Measurements from ENCODE around the gene KCTD2.

The KCTD2 gene

GRCh38 chr17:75091855-75092327, 44.9 kb downstream of the KCTD2 start:
- Histone ChIP-seq H3K27ac (ENCODE audit: low read length) (no peak overlapping the region), H3K4me1 (ENCODE audit: insufficient read depth, low read length) (peaks cover 22% of the 10 kb centered on the region), H3K36me3 (ENCODE audit: insufficient read depth, low read length) (no peaks in the 10 kb centered on the region), H2AFZ (ENCODE audit: low read depth, low read length) (no peak overlapping the region), H3K79me2 (ENCODE audit: insufficient read depth, low read length) (no peaks in the 10 kb centered on the region), H3K9ac (ENCODE audit: low read depth, low read length) (no peak overlapping the region), H3K9me3 (ENCODE audit: insufficient read depth, low read length, severe bottlenecking) (no peaks in the 10 kb centered on the region), H4K20me1 (ENCODE audit: insufficient read depth, low read length) (no peaks in the 10 kb centered on the region), H3K4me2 (ENCODE audit: insufficient read depth, low read length) (no peak overlapping the region), H3K4me3 (ENCODE audit: low read depth in 1 of 2, low read length in 2 of 2) (no peak overlapping the region), H3K27me3 (ENCODE audit: insufficient read depth, low read length, poor library complexity) (no peaks in the 10 kb centered on the region)
- DNase-seq: no peak
- TF ChIP-seq CTCF (IDR thresholded peaks at IDR 0.05; ENCODE audit: borderline replicate concordance, extremely low read depth, low read length, poor library complexity, severe bottlenecking): no peak
- no peak for TF ChIP-seq EZH2 (IDR thresholded peaks at IDR 0.05; ENCODE audit: borderline replicate concordance, low read depth, low read length, severe bottlenecking)
- ATAC-seq (ENCODE audit: insufficient read depth, low read depth): no peak

DNA sequence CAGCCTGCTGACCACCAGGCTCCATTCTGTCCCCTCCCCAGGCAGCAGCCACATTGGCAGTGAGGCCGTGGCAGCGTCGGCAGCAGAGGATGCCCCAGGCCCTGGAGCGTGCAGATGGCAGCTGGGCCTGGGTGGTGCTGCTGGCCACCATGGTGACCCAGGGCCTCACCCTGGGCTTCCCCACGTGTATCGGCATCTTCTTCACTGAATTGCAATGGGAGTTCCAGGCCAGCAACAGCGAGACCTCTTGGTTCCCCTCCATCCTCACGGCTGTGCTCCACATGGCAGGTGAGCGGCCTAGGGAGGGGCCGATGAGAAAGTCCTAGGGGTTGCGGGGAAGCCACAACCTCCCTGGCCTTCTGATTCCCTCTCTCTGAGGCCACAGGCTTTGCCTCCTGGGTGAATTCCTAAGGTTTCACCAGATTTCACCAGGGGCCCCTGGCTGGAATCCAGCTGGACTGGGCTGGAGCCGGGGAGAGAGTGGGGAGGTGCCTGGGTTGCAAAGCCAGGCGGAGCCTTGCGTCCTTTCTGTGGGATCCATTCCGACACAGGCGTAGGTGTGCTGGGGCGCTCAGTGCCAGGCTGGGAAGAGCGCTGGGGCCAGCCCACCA, 46.6 kb downstream of the KCTD2 start:
- no peaks in the 10 kb centered on the region for H3K9me3 ChIP-seq (ENCODE audit: insufficient read depth, low read length, severe bottlenecking)
- H4K20me1 ChIP-seq (ENCODE audit: insufficient read depth, low read length): no peaks in the 10 kb centered on the region
- no peak overlapping the region for H3K9ac ChIP-seq (ENCODE audit: low read depth, low read length)
- DNase-seq (no peak), ATAC-seq (ENCODE audit: insufficient read depth, low read depth) (no peak)
- H3K79me2 ChIP-seq (ENCODE audit: insufficient read depth, low read length): no peaks in the 10 kb centered on the region
- no peak overlapping the region for H3K27ac ChIP-seq (ENCODE audit: low read length)
- H3K4me3 ChIP-seq (ENCODE audit: low read depth in 1 of 2, low read length in 2 of 2): no peak overlapping the region
- H2AFZ ChIP-seq (ENCODE audit: low read depth, low read length): no peak overlapping the region
- no peaks in the 10 kb centered on the region for H3K36me3 ChIP-seq (ENCODE audit: insufficient read depth, low read length)
- no peak for TF ChIP-seq CTCF (IDR thresholded peaks at IDR 0.05; ENCODE audit: borderline replicate concordance, extremely low read depth, low read length, poor library complexity, severe bottlenecking)
- no peak for TF ChIP-seq EZH2 (IDR thresholded peaks at IDR 0.05; ENCODE audit: borderline replicate concordance, low read depth, low read length, severe bottlenecking)
- H3K4me2 ChIP-seq (ENCODE audit: insufficient read depth, low read length): no peak overlapping the region
- peaks cover 6% of the 10 kb centered on the region for H3K4me1 ChIP-seq (ENCODE audit: insufficient read depth, low read length)
- no peaks in the 10 kb centered on the region for H3K27me3 ChIP-seq (ENCODE audit: insufficient read depth, low read length, poor library complexity)

GRCh38 chr17:75094871-75095399, 47.9 kb downstream of the KCTD2 start:
- no peak overlapping the region for H3K4me2 ChIP-seq (ENCODE audit: insufficient read depth, low read length)
- no peak overlapping the region for H3K4me3 ChIP-seq (ENCODE audit: low read depth in 1 of 2, low read length in 2 of 2)
- no peak overlapping the region for H2AFZ ChIP-seq (ENCODE audit: low read depth, low read length)
- TF ChIP-seq CTCF (IDR thresholded peaks at IDR 0.05; ENCODE audit: borderline replicate concordance, extremely low read depth, low read length, poor library complexity, severe bottlenecking) (no peak), EZH2 (IDR thresholded peaks at IDR 0.05; ENCODE audit: borderline replicate concordance, low read depth, low read length, severe bottlenecking) (no peak)
- H3K27ac ChIP-seq (ENCODE audit: low read length): no peak overlapping the region
- no peak overlapping the region for H3K9ac ChIP-seq (ENCODE audit: low read depth, low read length)
- DNase-seq (no peak), ATAC-seq (ENCODE audit: insufficient read depth, low read depth) (no peak)
- no peaks in the 10 kb centered on the region for H3K9me3 ChIP-seq (ENCODE audit: insufficient read depth, low read length, severe bottlenecking)
- no peaks in the 10 kb centered on the region for H4K20me1 ChIP-seq (ENCODE audit: insufficient read depth, low read length)
- no peaks in the 10 kb centered on the region for H3K27me3 ChIP-seq (ENCODE audit: insufficient read depth, low read length, poor library complexity)
- no peaks in the 10 kb centered on the region for H3K79me2 ChIP-seq (ENCODE audit: insufficient read depth, low read length)
- H3K4me1 ChIP-seq (ENCODE audit: insufficient read depth, low read length): no peaks in the 10 kb centered on the region
- no peaks in the 10 kb centered on the region for H3K36me3 ChIP-seq (ENCODE audit: insufficient read depth, low read length)
